K562 (cell line): Measurements from ENCODE around the gene KCNN4. TPM values are rescaled to one million over a fixed set of nuclear protein-coding genes. Genes with fewer than 3 reads are reported as not detected.

ENCODE experiments used
- ATAC-seq: fragments of 200-7000 bp; cut with Tn5 transposase; 3 replicates; pipeline ENCODE4 v1.9.1; 2020; ENCODE audit warnings: moderate library complexity
- BruUV-seq: library from RNA; stranded (reverse); fragments of 400-500 nt; replicated peaks from 2 replicates; lab custom pipeline; 2021; lab: Mats Ljungman, UMichigan
- CTCF ChIA-PET: fragments of 300-600 bp; formaldehyde crosslinking; extraction: SDS; loops from one replicate; lab custom pipeline; 2021; ENCODE audit warnings: low intra/inter-chr PET ratio; lab: Yijun Ruan, JAX
- POLR2A ChIA-PET: fragments of 300-600, 350-650 bp; sonication (Branson Sonifier 250); formaldehyde crosslinking; extraction: SDS; loops from one replicate; lab custom pipeline; 2021; ENCODE audit warnings: antibody characterized with exemption, inconsistent platforms; lab: Yijun Ruan, JAX
- DNase-seq, 4 experiments: peaks; one replicate each; pipeline versions ENCODE4 v3.0.0 to v3.0.0-alpha.2; 2011 to 2018; ENCODE audit warnings: low spot score in 3 of 4, mixed read lengths in 3 of 4; ENCODE audit errors: extremely low read depth in 1 of 4
- FAIRE-seq: peaks from 2 replicates; lab custom pipeline; 2011; peaks lifted over from hg19 to GRCh38; lab: Jason Lieb, UNC
- H2AFZ ChIP-seq: 2 replicates; pipeline ENCODE4 v1.6.0; 2011; ENCODE audit warnings: low read depth, low read length, control low read depth, inconsistent platforms
- H3K27ac ChIP-seq: fragments of 200-600 bp; 3 replicates; pipeline ENCODE4 v1.8.0; 2011; ENCODE audit warnings: low read depth, mild to moderate bottlenecking, control low read depth, inconsistent platforms, low read length, moderate library complexity, mixed read lengths; ENCODE audit errors: extremely low read depth
- H3K27me3 ChIP-seq, 2 experiments: fragments of 300-600 bp in 1 of 2; 2 replicates in 1 of 2; 3 replicates in 1 of 2; pipeline versions ENCODE4 v1.6.0 to v1.8.0; 2011; ENCODE audit warnings: inconsistent platforms in 2 of 2, low read length in 2 of 2, mild to moderate bottlenecking in 1 of 2, mixed read lengths in 1 of 2, moderate library complexity in 1 of 2; ENCODE audit not compliant: control insufficient read depth in 2 of 2, insufficient read depth in 2 of 2
- H3K36me3 ChIP-seq: fragments of 300-600 bp; 3 replicates; pipeline ENCODE4 v1.8.0; 2011; ENCODE audit warnings: mild to moderate bottlenecking, low read length, inconsistent platforms; ENCODE audit not compliant: control insufficient read depth, insufficient read depth
- H3K4me1 ChIP-seq, 2 experiments: fragments of 200-600 bp in 1 of 2; replicated peaks in 1 of 2; 2 replicates in 1 of 2; 3 replicates in 1 of 2; pipeline versions ENCODE4 v1.5.1 to v1.8.0; 2011; ENCODE audit warnings: inconsistent platforms in 2 of 2, low read length in 2 of 2, mild to moderate bottlenecking in 1 of 2, mixed read lengths in 1 of 2, moderate library complexity in 1 of 2; ENCODE audit not compliant: control insufficient read depth in 2 of 2, insufficient read depth in 2 of 2
- H3K4me2 ChIP-seq: 2 replicates; pipeline ENCODE4 v1.6.1; 2011; ENCODE audit warnings: low read length, control low read depth, inconsistent platforms, mixed read lengths; ENCODE audit not compliant: insufficient read depth
- H3K4me3 ChIP-seq: fragments of 200-600 bp; sonication (generic), shearing (Covaris generic); 2 replicates; pipeline ENCODE4 v1.5.1; 2016; ENCODE audit warnings: control low read depth, inconsistent platforms
- H3K79me2 ChIP-seq: fragments of 200-600 bp; 3 replicates; pipeline ENCODE4 v1.8.0; 2011; ENCODE audit warnings: low read length, inconsistent platforms; ENCODE audit not compliant: control insufficient read depth, insufficient read depth
- H3K9ac ChIP-seq, 2 experiments: 2 replicates each; pipeline versions ENCODE4 v1.6.0 to v1.6.1; 2011; ENCODE audit warnings: low read depth in 2 of 2, low read length in 2 of 2, control low read depth in 1 of 2, inconsistent platforms in 1 of 2, mild to moderate bottlenecking in 1 of 2, mixed read lengths in 1 of 2; ENCODE audit not compliant: insufficient read depth in 1 of 2
- H3K9me1 ChIP-seq: one replicate; pipeline ENCODE4 v1.6.0; 2011; ENCODE audit warnings: inconsistent platforms, mild to moderate bottlenecking, low read length, moderate library complexity; ENCODE audit not compliant: control insufficient read depth, insufficient read depth
- H3K9me3 ChIP-seq: replicated peaks from 2 replicates; pipeline ENCODE4 v1.5.1; 2011; ENCODE audit warnings: low read depth, low read length, inconsistent platforms; ENCODE audit not compliant: control insufficient read depth, insufficient read depth
- H4K20me1 ChIP-seq: replicated peaks from 2 replicates; pipeline ENCODE4 v1.6.1; 2011; ENCODE audit warnings: low read length, inconsistent platforms, mixed read lengths; ENCODE audit not compliant: control insufficient read depth, insufficient read depth
- GABPA ChIP-seq: fragments of 200-800 bp; sonication (Bioruptor generic); conservative IDR thresholded peaks from 2 replicates; pipeline ENCODE4 v1.6.1; 2016; ENCODE audit warnings: low read depth, missing genetic modification characterization, missing compliant biosample characterization
- HMGN3 ChIP-seq: IDR thresholded peaks from 2 replicates; pipeline ENCODE4 v1.6.1; 2011; ENCODE audit warnings: borderline replicate concordance, low read depth, mild to moderate bottlenecking, mixed read lengths, low read length; ENCODE audit not compliant: insufficient read length; ENCODE audit errors: extremely low read depth
- HNRNPH1 ChIP-seq: fragments of 200-400 bp; formaldehyde crosslinking; optimal IDR thresholded peaks from 2 replicates; pipeline ENCODE3; 2017; ENCODE audit warnings: low read depth, mild to moderate bottlenecking, low read length, moderate library complexity
- HNRNPLL ChIP-seq: fragments of 200-400 bp; formaldehyde crosslinking; IDR thresholded peaks from 2 replicates; pipeline ENCODE4 v1.6.1; 2017; ENCODE audit warnings: low read length, low read depth, mild to moderate bottlenecking; ENCODE audit not compliant: poor library complexity, severe bottlenecking
- LCOR ChIP-seq: sonication (generic); formaldehyde crosslinking; IDR thresholded peaks from 2 replicates; pipeline ENCODE4 v1.8.0; 2022; ENCODE audit warnings: mild to moderate bottlenecking, missing genetic modification reagents
- SIX5 ChIP-seq, 2 experiments: IDR thresholded peaks; 2 replicates each; pipeline ENCODE4 v1.6.1; 2011; ENCODE audit warnings: low read length in 2 of 2, borderline replicate concordance in 1 of 2, low read depth in 1 of 2, mild to moderate bottlenecking in 1 of 2, moderate library complexity in 1 of 2; ENCODE audit not compliant: insufficient read depth in 1 of 2
- SMAD2 ChIP-seq: fragments of 150-350 bp; IDR thresholded peaks from 2 replicates; pipeline ENCODE4 v1.6.1; 2014; ENCODE audit warnings: low read depth, mild to moderate bottlenecking, low read length
- STAT5A ChIP-seq: IDR thresholded peaks from 2 replicates; pipeline ENCODE4 v1.6.1; 2012; ENCODE audit warnings: low read length, inconsistent platforms, borderline replicate concordance
- TAF15 ChIP-seq: fragments of 200-400 bp; formaldehyde crosslinking; IDR thresholded peaks from 2 replicates; pipeline ENCODE4 v1.6.1; 2017; ENCODE audit warnings: mild to moderate bottlenecking, low read depth, low read length, moderate library complexity
- TCF7 ChIP-seq: sonication (generic); IDR thresholded peaks from 2 replicates; pipeline ENCODE4 v1.6.1; 2016; ENCODE audit warnings: antibody characterized with exemption, borderline replicate concordance
- ZNF146 ChIP-seq: IDR thresholded peaks from one replicate; pipeline ENCODE4 v1.6.1; 2018; ENCODE audit warnings: missing compliant biosample characterization; ENCODE audit not compliant: unreplicated experiment
- ZNF551 ChIP-seq: fragments of 250-450 bp; sonication (Bioruptor Pico); IDR thresholded peaks from 2 replicates; pipeline ENCODE4 v1.5.0; 2021; ENCODE audit warnings: mild to moderate bottlenecking, moderate library complexity
- ZNF780A ChIP-seq: fragments of 250-450 bp; sonication (Bioruptor Pico); IDR thresholded peaks from 2 replicates; pipeline ENCODE4 v1.5.0; 2021; ENCODE audit warnings: mild to moderate bottlenecking
- WGBS: fragments of 100-300 bp; shearing (Covaris generic); methylation state at CpG from one replicate; pipeline ENCODE4 v1.1.6; 2016; ENCODE audit warnings: low coverage, mixed read lengths; ENCODE audit not compliant: insufficient coverage; ENCODE audit errors: missing lambda C conversion rate; 5-methylcytosine and 5-hydroxymethylcytosine counted together
- in situ Hi-C: fragments of 300-500 bp; cut with MboI; formaldehyde crosslinking; loops from 4 replicates; pipeline ENCODE4 v1.15.0; 2018; ENCODE audit warnings: inconsistent platforms, mixed read lengths
- intact Hi-C: fragments of 100-400 bp; cut with micrococcal nuclease; formaldehyde crosslinking; loops from 2 replicates; pipeline ENCODE4 v1.14.2; 2022
- polyA plus RNA-seq, 8 experiments: library from polyadenylated mRNA; depleted of rRNA in 4 of 8; stranded (reverse) in 5 of 8; unstranded in 3 of 8; fragments of >200 nt; fragmentation: Nextera tagmentation in 2 of 8; fragmentation: Illumina TruSeq in 1 of 8; extraction: Ambion mirVana in 2 of 8; extraction: Trizol in 1 of 8; gene quantifications; 2 replicates each; pipeline versions ENCODE4 v1.2.1 to v1.2.3, GENCODE V29; 2011 to 2014; ENCODE audit warnings: inconsistent platforms in 1 of 8, missing spikeins in 1 of 8
- total RNA-seq, 7 experiments: library from RNA; depleted of rRNA in 6 of 7; stranded (reverse); fragments of >200 nt in 6 of 7; fragmentation: Illumina TruSeq in 2 of 7; extraction: Trizol in 2 of 7; gene quantifications; 2 replicates each; pipeline versions ENCODE4 v1.2.1 to v1.2.3, GENCODE V29; 2011 to 2021; ENCODE audit warnings: low replicate concordance in 1 of 7
- TF ChIP-seq, protein P1 (sequence below): IDR thresholded peaks from 2 replicates; pipeline ENCODE4 v1.6.1; 2011; ENCODE audit not compliant: insufficient read length; ENCODE audit errors: extremely low read depth

Gene KCNN4
- total and polyA plus RNA-seq, 9 of the 15 experiments (the other 6 are each of a cell fraction or from before 2014, with no cell fraction given) = 0.53 to 37.7 (median 25.9) TPM

DNA sequence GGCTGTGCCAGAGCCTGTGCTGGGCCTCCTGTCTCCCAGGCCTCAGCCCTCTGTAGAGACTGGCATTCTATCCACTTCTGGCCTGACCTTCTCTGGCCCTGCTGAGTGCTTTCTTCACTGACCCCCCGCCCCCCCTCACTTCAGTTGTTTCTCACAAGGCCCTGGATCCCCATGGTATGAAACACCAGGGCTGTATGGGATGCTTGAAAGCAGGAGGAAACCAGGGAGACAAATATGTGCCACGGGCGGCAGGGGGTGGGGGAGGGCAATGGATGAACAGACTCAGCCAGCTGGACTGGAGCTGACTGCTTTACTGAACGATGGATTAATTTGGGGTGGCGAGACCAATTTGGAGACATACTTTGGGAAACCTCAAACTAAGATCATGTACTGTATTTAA lies 50.9 kb downstream of the KCNN4 start:
- H3K9me1 ChIP-seq = peaks cover 4% of the 10 kb centered on the region
- 89% methylated on average over 5 of the region's 5 CpGs for WGBS
- no peaks in the 10 kb centered on the region for H3K4me1 ChIP-seq
- no peak overlapping the region for H2AFZ ChIP-seq
- in situ Hi-C loops (no loop called here), intact Hi-C loops (no loop called here)
- BruUV-seq = no TSS peak
- H3K27ac ChIP-seq = no peak overlapping the region
- CTCF ChIA-PET = no interaction called here
- FAIRE-seq (no peak), DNase-seq (no peak), ATAC-seq (no peak)
- POLR2A ChIA-PET = interaction anchor here (0.6 to 1.0 kb wide), 2 partner anchors 8 to 60 kb away, joined by 3 read pairs; partner anchors contain the start of gene PLAUR
- H3K4me2 ChIP-seq = no peak overlapping the region
- peaks cover 63% of the 10 kb centered on the region for H3K36me3 ChIP-seq
- no peaks in the 10 kb centered on the region for H3K9me3 ChIP-seq
- H3K27me3 ChIP-seq = no peaks in the 10 kb centered on the region
- 0 out of 4 replicates have a peak overlapping the region, but pooled peaks of 1 of the 2 experiments have one; percentile 8 for H3K9ac ChIP-seq
- no peaks in the 10 kb centered on the region for H3K79me2 ChIP-seq
- TF ChIP-seq ZNF780A (CRISPR knock-in tag) = no peak
- TF ChIP-seq ZNF551 (CRISPR knock-in tag) = no peak
- no peak for TF ChIP-seq GABPA (tag)
- no peak for TF ChIP-seq LCOR (CRISPR knock-in tag)
- TF ChIP-seq STAT5A = no peak
- TF ChIP-seq HNRNPH1 = no peak
- no peak for TF ChIP-seq TCF7
- no peak for TF ChIP-seq SMAD2
- TF ChIP-seq HNRNPLL = no peak
- TF ChIP-seq HMGN3 = no peak
- TF ChIP-seq, protein P1, sequence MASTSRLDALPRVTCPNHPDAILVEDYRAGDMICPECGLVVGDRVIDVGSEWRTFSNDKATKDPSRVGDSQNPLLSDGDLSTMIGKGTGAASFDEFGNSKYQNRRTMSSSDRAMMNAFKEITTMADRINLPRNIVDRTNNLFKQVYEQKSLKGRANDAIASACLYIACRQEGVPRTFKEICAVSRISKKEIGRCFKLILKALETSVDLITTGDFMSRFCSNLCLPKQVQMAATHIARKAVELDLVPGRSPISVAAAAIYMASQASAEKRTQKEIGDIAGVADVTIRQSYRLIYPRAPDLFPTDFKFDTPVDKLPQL = no peak
- TF ChIP-seq TAF15 = no peak
- TF ChIP-seq SIX5 (IDR thresholded peaks at IDR 0.05; ENCODE audit: borderline replicate concordance in 1 of 2, insufficient read depth in 1 of 2, low read depth in 1 of 2, low read length in 2 of 2) = no peak
- TF ChIP-seq ZNF146 = no peak
- no peaks in the 10 kb centered on the region for H4K20me1 ChIP-seq
- no peak overlapping the region for H3K4me3 ChIP-seq
